H9 (cell line): ENCODE data around the gene PEX10. TPM values are rescaled to one million over a fixed set of nuclear protein-coding genes. Genes with fewer than 3 reads are reported as not detected.

Experiments used
- DNase-seq: peaks from one replicate; pipeline ENCODE4 v3.0.0-alpha.2; 2017
- H2AFZ ChIP-seq: one replicate; pipeline ENCODE4 v1.6.1; 2013; ENCODE audit warnings: mild to moderate bottlenecking, low read length, control low read depth, moderate library complexity
- H2AK5ac ChIP-seq: 2 replicates; pipeline ENCODE4 v1.6.1; 2013; ENCODE audit warnings: low read length, control low read depth, mixed read lengths; ENCODE audit not compliant: insufficient read length
- H2BK120ac ChIP-seq: one replicate; pipeline ENCODE4 v1.6.1; 2013; ENCODE audit warnings: low read depth, mild to moderate bottlenecking, low read length, control low read depth, inconsistent platforms; ENCODE audit not compliant: poor library complexity, severe bottlenecking
- H2BK12ac ChIP-seq: 2 replicates; pipeline ENCODE4 v1.6.1; 2013; ENCODE audit warnings: low read length, control low read depth, mixed read lengths, low read depth; ENCODE audit not compliant: insufficient read length
- H2BK15ac ChIP-seq: 2 replicates; pipeline ENCODE4 v1.6.1; 2013; ENCODE audit warnings: low read depth, low read length, control low read depth
- H2BK20ac ChIP-seq: one replicate; pipeline ENCODE4 v1.6.1; 2013; ENCODE audit warnings: low read depth, mild to moderate bottlenecking, low read length, control low read depth, inconsistent platforms; ENCODE audit not compliant: poor library complexity, severe bottlenecking
- H2BK5ac ChIP-seq: 2 replicates; pipeline ENCODE4 v1.6.1; 2013; ENCODE audit warnings: low read length, control low read depth, mixed read lengths; ENCODE audit not compliant: insufficient read length
- H3K14ac ChIP-seq: 2 replicates; pipeline ENCODE4 v1.6.1; 2013; ENCODE audit warnings: low read length, control low read depth; ENCODE audit not compliant: insufficient read depth
- H3K18ac ChIP-seq: 2 replicates; pipeline ENCODE4 v1.6.1; 2013; ENCODE audit warnings: low read depth, mild to moderate bottlenecking, mixed read lengths, low read length, control low read depth; ENCODE audit not compliant: insufficient read length
- H3K23ac ChIP-seq: 2 replicates; pipeline ENCODE4 v1.6.1; 2013; ENCODE audit warnings: low read length, control low read depth, mixed read lengths, low read depth; ENCODE audit not compliant: insufficient read length
- H3K23me2 ChIP-seq: 2 replicates; pipeline ENCODE4 v1.6.1; 2013; ENCODE audit warnings: low read depth, mild to moderate bottlenecking, mixed read lengths, low read length, control low read depth; ENCODE audit not compliant: insufficient read length, poor library complexity, severe bottlenecking
- H3K27ac ChIP-seq: 2 replicates; pipeline ENCODE4 v1.5.1; 2013; ENCODE audit warnings: low read length, control low read depth, mixed read lengths, low read depth; ENCODE audit not compliant: insufficient read length
- H3K27me3 ChIP-seq: 2 replicates; pipeline ENCODE4 v1.6.1; 2013; ENCODE audit warnings: low read length, control low read depth, inconsistent platforms; ENCODE audit not compliant: insufficient read depth
- H3K4ac ChIP-seq: 2 replicates; pipeline ENCODE4 v1.6.1; 2013; ENCODE audit warnings: low read depth, mild to moderate bottlenecking, control low read depth, inconsistent platforms, low read length, moderate library complexity
- H3K4me1 ChIP-seq: 2 replicates; pipeline ENCODE4 v1.6.1; 2013; ENCODE audit warnings: low read length, control low read depth, inconsistent platforms; ENCODE audit not compliant: insufficient read depth
- H3K4me2 ChIP-seq: 2 replicates; pipeline ENCODE4 v1.6.1; 2013; ENCODE audit warnings: low read length, control low read depth, mixed read lengths; ENCODE audit not compliant: insufficient read length, insufficient read depth
- H3K56ac ChIP-seq: 2 replicates; pipeline ENCODE4 v1.6.1; 2013; ENCODE audit warnings: low read depth, mild to moderate bottlenecking, mixed read lengths, low read length, control low read depth; ENCODE audit not compliant: insufficient read length
- H3K79me1 ChIP-seq: 2 replicates; pipeline ENCODE4 v1.6.1; 2013; ENCODE audit warnings: low read depth, mild to moderate bottlenecking, moderate library complexity, low read length, control low read depth, inconsistent platforms; ENCODE audit not compliant: insufficient read depth, poor library complexity, severe bottlenecking
- H3K79me2 ChIP-seq: 2 replicates; pipeline ENCODE4 v1.6.1; 2013; ENCODE audit warnings: low read length, control low read depth, inconsistent platforms; ENCODE audit not compliant: insufficient read depth
- H3K9ac ChIP-seq: 2 replicates; pipeline ENCODE4 v1.6.1; 2013; ENCODE audit warnings: low read length, control low read depth, mixed read lengths; ENCODE audit not compliant: insufficient read length; ENCODE audit errors: extremely low read depth
- H3K9me3 ChIP-seq: one replicate; pipeline ENCODE4 v1.6.1; 2013; ENCODE audit warnings: low read depth, low read length, inconsistent platforms; ENCODE audit not compliant: control insufficient read depth
- H3T11ph ChIP-seq: one replicate; pipeline ENCODE4 v1.6.1; 2013; ENCODE audit warnings: mild to moderate bottlenecking, low read length, control low read depth, inconsistent platforms
- H4K20me1 ChIP-seq: one replicate; pipeline ENCODE4 v1.6.1; 2013; ENCODE audit not compliant: control insufficient read depth, insufficient read length, insufficient read depth
- H4K5ac ChIP-seq: 2 replicates; pipeline ENCODE4 v1.6.1; 2013; ENCODE audit warnings: low read depth, mild to moderate bottlenecking, mixed read lengths, low read length, control low read depth; ENCODE audit not compliant: insufficient read length
- H4K8ac ChIP-seq: replicated peaks from 2 replicates; pipeline ENCODE4 v1.6.1; 2013; ENCODE audit warnings: low read length, control low read depth, mixed read lengths, low read depth; ENCODE audit not compliant: insufficient read length
- H4K91ac ChIP-seq: 2 replicates; pipeline ENCODE4 v1.6.1; 2013; ENCODE audit warnings: low read depth, mild to moderate bottlenecking, moderate library complexity, mixed read lengths, low read length, control low read depth; ENCODE audit not compliant: insufficient read length
- H3K27ac Mint-ChIP-seq, 3 experiments: 2 replicates in 2 of 3; 3 replicates in 1 of 3; pipeline ENCODE4 v1.8.0; 2020 to 2021; ENCODE audit warnings: mixed read lengths in 3 of 3, mild to moderate bottlenecking in 1 of 3, moderate library complexity in 1 of 3
- H3K27me3 Mint-ChIP-seq: 2 replicates; pipeline ENCODE4 v1.8.0; 2021; ENCODE audit warnings: low read depth, mild to moderate bottlenecking, moderate library complexity, mixed read lengths
- H3K36me3 Mint-ChIP-seq, 3 experiments: 2 replicates in 2 of 3; 3 replicates in 1 of 3; pipeline ENCODE4 v1.8.0; 2020 to 2021; ENCODE audit warnings: low read depth in 3 of 3, mixed read lengths in 3 of 3; ENCODE audit not compliant: insufficient read depth in 1 of 3
- H3K4me1 Mint-ChIP-seq, 2 experiments: 2 replicates each; pipeline ENCODE4 v1.8.0; 2020; ENCODE audit warnings: mixed read lengths in 2 of 2
- H3K4me3 Mint-ChIP-seq, 2 experiments: 2 replicates in 1 of 2; 3 replicates in 1 of 2; pipeline ENCODE4 v1.8.0; 2020 to 2021; ENCODE audit warnings: mild to moderate bottlenecking in 2 of 2, mixed read lengths in 2 of 2, moderate library complexity in 1 of 2
- H3K9me3 Mint-ChIP-seq, 2 experiments: 2 replicates in 1 of 2; 3 replicates in 1 of 2; pipeline ENCODE4 v1.8.0; 2020; ENCODE audit warnings: mild to moderate bottlenecking in 2 of 2, mixed read lengths in 2 of 2, moderate library complexity in 1 of 2
- WGBS: extraction: QIAGEN DNeasy Blood & Tissue Kit; methylation state at CpG from one replicate; pipeline ENCODE4 v1.1.7; 2013; ENCODE audit warnings: missing lambda C conversion rate, low lambda C conversion rate, mixed read lengths; ENCODE audit not compliant: insufficient read length; ENCODE audit errors: extremely low coverage; 5-methylcytosine and 5-hydroxymethylcytosine counted together
- total RNA-seq: library from RNA; stranded (reverse); gene quantifications from 2 replicates; pipeline ENCODE4 v1.2.1, GENCODE V29; 2021
- TF ChIP-seq, protein P1 (sequence below): fragments of 200-600 bp; sonication (generic); conservative IDR thresholded peaks from 3 replicates; pipeline ENCODE4 v1.8.0; 2021; ENCODE audit warnings: antibody characterized with exemption, mild to moderate bottlenecking

Gene PEX10
- total RNA-seq, 1 experiment from 2014 or later = 34.4 TPM

DNA sequence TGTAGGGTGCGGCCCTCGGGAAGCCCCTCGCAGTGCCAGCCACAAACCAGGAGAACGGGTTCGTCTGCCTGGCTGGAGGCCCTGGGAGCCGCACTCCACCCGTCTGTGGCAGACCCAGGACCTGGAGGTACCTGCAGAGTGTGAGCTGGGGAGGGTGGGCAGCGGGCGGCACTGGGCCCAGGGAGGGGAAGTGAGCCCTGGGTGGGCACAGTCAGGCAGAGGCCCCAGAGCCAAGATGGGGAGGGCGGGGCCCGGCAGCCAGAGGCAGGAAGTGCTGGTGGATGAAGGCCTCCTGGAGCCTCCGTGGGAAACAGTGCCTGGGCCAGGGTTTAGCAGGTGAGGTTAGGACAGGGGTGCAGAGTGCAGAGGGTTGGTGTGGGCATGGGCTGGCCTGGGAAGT, 4.0 kb upstream of the PEX10 start:
- Histone ChIP-seq H3K9ac (no peak overlapping the region), H3K27ac (no peak overlapping the region), H3K4me1 (no peaks in the 10 kb centered on the region), H3K18ac (no peak overlapping the region), H2AK5ac (no peak overlapping the region), H2BK12ac (no peak overlapping the region), H3T11ph (no peak overlapping the region), H2BK20ac (no peak overlapping the region), H3K79me1 (no peaks in the 10 kb centered on the region), H4K5ac (no peak overlapping the region), H3K27me3 (no peaks in the 10 kb centered on the region), H3K9me3 (no peaks in the 10 kb centered on the region), H2BK5ac (no peak overlapping the region), H3K4ac (no peak overlapping the region), H4K8ac (no peak overlapping the region), H3K56ac (no peak overlapping the region), H3K4me2 (no peak overlapping the region), H3K23me2 (peaks cover 15% of the 10 kb centered on the region), H4K20me1 (no peaks in the 10 kb centered on the region), H3K14ac (no peak overlapping the region), H2BK15ac (no peak overlapping the region), H2BK120ac (no peak overlapping the region), H4K91ac (no peak overlapping the region), H3K79me2 (no peaks in the 10 kb centered on the region), H3K23ac (no peak overlapping the region), H2AFZ (no peak overlapping the region)
- H3K9me3 Mint-ChIP-seq = no peaks in the 10 kb centered on the region
- no peak overlapping the region; a peak in 1 of 5 replicates for H3K4me3 Mint-ChIP-seq
- WGBS = no CpG with 5 or more reads among the region's 12 CpGs
- TF ChIP-seq, protein P1, sequence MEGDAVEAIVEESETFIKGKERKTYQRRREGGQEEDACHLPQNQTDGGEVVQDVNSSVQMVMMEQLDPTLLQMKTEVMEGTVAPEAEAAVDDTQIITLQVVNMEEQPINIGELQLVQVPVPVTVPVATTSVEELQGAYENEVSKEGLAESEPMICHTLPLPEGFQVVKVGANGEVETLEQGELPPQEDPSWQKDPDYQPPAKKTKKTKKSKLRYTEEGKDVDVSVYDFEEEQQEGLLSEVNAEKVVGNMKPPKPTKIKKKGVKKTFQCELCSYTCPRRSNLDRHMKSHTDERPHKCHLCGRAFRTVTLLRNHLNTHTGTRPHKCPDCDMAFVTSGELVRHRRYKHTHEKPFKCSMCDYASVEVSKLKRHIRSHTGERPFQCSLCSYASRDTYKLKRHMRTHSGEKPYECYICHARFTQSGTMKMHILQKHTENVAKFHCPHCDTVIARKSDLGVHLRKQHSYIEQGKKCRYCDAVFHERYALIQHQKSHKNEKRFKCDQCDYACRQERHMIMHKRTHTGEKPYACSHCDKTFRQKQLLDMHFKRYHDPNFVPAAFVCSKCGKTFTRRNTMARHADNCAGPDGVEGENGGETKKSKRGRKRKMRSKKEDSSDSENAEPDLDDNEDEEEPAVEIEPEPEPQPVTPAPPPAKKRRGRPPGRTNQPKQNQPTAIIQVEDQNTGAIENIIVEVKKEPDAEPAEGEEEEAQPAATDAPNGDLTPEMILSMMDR = no peak
- H3K36me3 Mint-ChIP-seq = no peaks in the 10 kb centered on the region
- DNase-seq = no peak
- H3K27me3 Mint-ChIP-seq = peaks cover 41% of the 10 kb centered on the region
- no peak overlapping the region for H3K27ac Mint-ChIP-seq
- peaks cover 16 to 20% of the 10 kb centered on the region in 2 experiments for H3K4me1 Mint-ChIP-seq
